HTERT RPE-1 (cell line): ENCODE measurements around the gene ST6GALNAC4.

Source experiments
- in situ Hi-C: fragments of 300-500 bp; cut with MboI; formaldehyde crosslinking; loops from 4 replicates; pipeline ENCODE4 v1.14.3; 2020; ENCODE audit warnings: low sequenced_read_pairs

Gene ST6GALNAC4

GRCh38 chr9:127916720-127917581, at the start of gene ST6GALNAC4:
TSS of gene ST6GALNAC4 (minus strand) at chr9:127917041. CDS start at chr9:127916419, 622 bp downstream.
- in situ Hi-C loops, result no loop called here

GRCh38 chr9:127965953-127966352, 49.1 kb upstream of the ST6GALNAC4 start:
- in situ Hi-C loops, result no loop called here

- in situ Hi-C loops, result no loop called here
Measured at GRCh38 chr9:127963359-127964064, 46.7 kb upstream of the ST6GALNAC4 start.

GRCh38 chr9:127963041-127963358, 46.2 kb upstream of the ST6GALNAC4 start:
- in situ Hi-C loops, result no loop called here

- in situ Hi-C loops, result no loop called here
Measured at GRCh38 chr9:127962278-127962677, 45.4 kb upstream of the ST6GALNAC4 start.

- in situ Hi-C loops, result no loop called here
Measured at GRCh38 chr9:127961613-127962155, 44.8 kb upstream of the ST6GALNAC4 start.

- in situ Hi-C loops, result no loop called here
Measured at GRCh38 chr9:127961155-127961490, 44.3 kb upstream of the ST6GALNAC4 start.

- in situ Hi-C loops, result no loop called here
Measured at GRCh38 chr9:127960410-127961154, 43.7 kb upstream of the ST6GALNAC4 start.

- in situ Hi-C loops, result no loop called here
Measured at GRCh38 chr9:127959841-127960409, 43.1 kb upstream of the ST6GALNAC4 start.

- in situ Hi-C loops, result no loop called here
Measured at GRCh38 chr9:127959398-127959797, 42.6 kb upstream of the ST6GALNAC4 start.

- in situ Hi-C loops, result no loop called here
Measured at GRCh38 chr9:127958728-127959127, 41.9 kb upstream of the ST6GALNAC4 start.

GRCh38 chr9:127955294-127956015, 38.6 kb upstream of the ST6GALNAC4 start:
- in situ Hi-C loops, result no loop called here

- in situ Hi-C loops, result no loop called here
Measured at GRCh38 chr9:127954831-127955293, 38.0 kb upstream of the ST6GALNAC4 start.

- in situ Hi-C loops, result no loop called here
Measured at GRCh38 chr9:127953768-127954505, 37.1 kb upstream of the ST6GALNAC4 start.

- in situ Hi-C loops, result no loop called here
Measured at GRCh38 chr9:127953154-127953553, 36.3 kb upstream of the ST6GALNAC4 start.

GRCh38 chr9:127950513-127951289, 33.9 kb upstream of the ST6GALNAC4 start:
- in situ Hi-C loops, result no loop called here

GRCh38 chr9:127949827-127950512, 33.1 kb upstream of the ST6GALNAC4 start:
- in situ Hi-C loops, result no loop called here
